Transverse colon (tissue), 4 donors: ENCODE measurements around the gene SUMF1. TPM values are rescaled to one million over a fixed set of nuclear protein-coding genes. Genes with fewer than 3 reads are reported as not detected.

Experiments
- DNase-seq: peaks from one replicate; pipeline ENCODE4 v3.0.0-alpha.2; 2019
- H3K27ac ChIP-seq, 4 donors: fragments of 200-600 bp; sonication (generic); 2 replicates each; pipeline ENCODE4 v1.5.1; 2016 to 2018; ENCODE audit warnings: inconsistent platforms in 4 of 4
- H3K27me3 ChIP-seq: fragments of 200-600 bp; sonication (generic); 2 replicates; pipeline ENCODE4 v1.5.1; 2017; ENCODE audit warnings: inconsistent platforms
- H3K36me3 ChIP-seq, 4 donors: fragments of 200-600 bp; sonication (generic); 2 replicates each; pipeline ENCODE4 v1.5.1; 2017 to 2019; ENCODE audit warnings: inconsistent platforms in 4 of 4
- H3K4me1 ChIP-seq, 4 donors: fragments of 200-600 bp; sonication (generic); 2 replicates each; pipeline ENCODE4 v1.5.1; 2017 to 2020; ENCODE audit warnings: inconsistent platforms in 4 of 4
- H3K4me3 ChIP-seq, 4 donors: fragments of 200-600 bp; sonication (generic); 1 replicate in 1 of 4; 2 replicates in 3 of 4; pipeline versions ENCODE4 v1.5.1 to v1.6.1; 2017 to 2019; ENCODE audit warnings: inconsistent platforms in 4 of 4
- H3K9me3 ChIP-seq, 2 donors: fragments of 200-600 bp; sonication (generic); 2 replicates each; pipeline ENCODE4 v1.5.1; 2017 to 2019; ENCODE audit warnings: inconsistent platforms in 2 of 2
- EP300 ChIP-seq: sonication (generic); formaldehyde crosslinking; IDR thresholded peaks from one replicate; pipeline ENCODE4 v1.6.1; 2017; ENCODE audit warnings: antibody characterized with exemption, low read depth
- POLR2A ChIP-seq: fragments of 450-650 bp; IDR thresholded peaks from one replicate; pipeline ENCODE4 v1.6.1; 2016; ENCODE audit warnings: antibody characterized with exemption, mild to moderate bottlenecking, moderate library complexity
- POLR2AphosphoS5 ChIP-seq, 3 donors: sonication (generic); formaldehyde crosslinking; IDR thresholded peaks; one replicate each; pipeline ENCODE4 v1.6.1; 2016; ENCODE audit warnings: antibody characterized with exemption in 3 of 3
- WGBS, 2 donors: methylation state at CpG; one replicate each; pipeline ENCODE4 v1.1.5; 2018; ENCODE audit warnings: low coverage in 1 of 2; 5-methylcytosine and 5-hydroxymethylcytosine counted together
- in situ Hi-C, 4 donors: fragments of 200-750 bp; cut with MboI; loops; one replicate each; pipeline versions ENCODE4 v1.15.0 to v1.15.1; 2017; ENCODE audit warnings: low sequenced_read_pairs in 3 of 4, low pct_ligation_motif_present in 1 of 4, low pct_unique_long_range_greater_than_20kb in 1 of 4
- intact Hi-C: fragments of 100-400 bp; cut with DNase I; formaldehyde crosslinking; loops from one replicate; pipeline ENCODE4 v1.15.1; 2023; ENCODE audit warnings: low total_unique reads
- total RNA-seq, 4 donors: library from RNA; depleted of rRNA; stranded (reverse); fragments of >200 nt; gene quantifications; one replicate each; pipeline ENCODE4 v1.1.0, GENCODE V29; 2016
- TF ChIP-seq, protein P1 (sequence below), 5 experiments: fragments of 200-600 bp in 3 of 5; fragments of 450-650 bp in 2 of 5; sonication (generic) in 3 of 5; IDR thresholded peaks; 1 replicate in 2 of 5; 2 replicates in 3 of 5; pipeline ENCODE4 v1.5.1; 2016 to 2017; ENCODE audit warnings: antibody characterized with exemption in 5 of 5, inconsistent platforms in 3 of 5, mild to moderate bottlenecking in 2 of 5, moderate library complexity in 1 of 5

Gene SUMF1
- total RNA-seq, 4 donors from 2014 or later: 25.1 to 70.5 (median 65.3) TPM

DNA sequence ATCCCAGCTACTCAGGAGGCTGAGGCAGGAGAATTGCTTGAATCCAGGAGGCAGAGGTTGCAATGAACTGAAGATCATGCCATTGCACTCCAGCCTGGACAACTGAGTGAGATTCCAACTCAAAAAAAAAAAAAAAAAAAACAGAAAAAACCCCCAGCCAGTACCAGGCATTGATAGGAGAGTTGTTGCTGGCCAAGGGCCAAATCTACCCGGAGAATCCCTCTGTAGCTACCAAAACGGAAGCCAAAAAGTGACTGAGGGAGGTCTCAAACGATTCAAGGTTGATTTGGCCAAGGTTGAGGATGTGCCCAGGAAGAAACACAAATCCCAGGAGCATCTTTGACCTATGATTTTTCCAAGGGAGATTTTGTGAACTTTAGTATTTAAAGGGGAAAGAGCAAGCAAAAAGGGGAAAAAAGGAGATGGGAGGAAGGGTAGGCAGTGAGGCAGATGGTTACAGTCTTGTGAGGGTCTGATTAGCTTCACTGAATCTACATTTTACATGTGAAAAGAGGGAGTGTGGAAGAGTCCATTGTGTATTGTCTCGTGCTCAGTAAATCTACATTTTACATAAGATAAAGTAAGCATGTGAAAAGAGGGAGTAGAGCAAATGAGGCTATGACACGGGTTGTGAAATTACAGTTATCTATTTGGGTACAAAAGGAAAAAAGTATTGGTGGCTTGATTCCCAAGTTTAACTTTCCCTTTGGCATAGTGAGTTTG, 131.1 kb downstream of the SUMF1 start:
- DNase-seq: no peak
- no peaks in the 10 kb centered on the region for H3K27me3 ChIP-seq
- 59 to 72% methylated on average over 5 of the region's 5 CpGs for WGBS, 2 donors
- no peaks in the 10 kb centered on the region for H3K9me3 ChIP-seq
- in situ Hi-C loops: no loop called here
- intact Hi-C loops: loop anchor here (2.0 kb wide), 1 partner anchor 67 kb away; no protein-coding TSS in a partner anchor
- H3K4me1 ChIP-seq: no peaks in the 10 kb centered on the region
- H3K4me3 ChIP-seq: no peak overlapping the region
- TF ChIP-seq EP300 (no peak), POLR2A (no peak)
- TF ChIP-seq, protein P1, sequence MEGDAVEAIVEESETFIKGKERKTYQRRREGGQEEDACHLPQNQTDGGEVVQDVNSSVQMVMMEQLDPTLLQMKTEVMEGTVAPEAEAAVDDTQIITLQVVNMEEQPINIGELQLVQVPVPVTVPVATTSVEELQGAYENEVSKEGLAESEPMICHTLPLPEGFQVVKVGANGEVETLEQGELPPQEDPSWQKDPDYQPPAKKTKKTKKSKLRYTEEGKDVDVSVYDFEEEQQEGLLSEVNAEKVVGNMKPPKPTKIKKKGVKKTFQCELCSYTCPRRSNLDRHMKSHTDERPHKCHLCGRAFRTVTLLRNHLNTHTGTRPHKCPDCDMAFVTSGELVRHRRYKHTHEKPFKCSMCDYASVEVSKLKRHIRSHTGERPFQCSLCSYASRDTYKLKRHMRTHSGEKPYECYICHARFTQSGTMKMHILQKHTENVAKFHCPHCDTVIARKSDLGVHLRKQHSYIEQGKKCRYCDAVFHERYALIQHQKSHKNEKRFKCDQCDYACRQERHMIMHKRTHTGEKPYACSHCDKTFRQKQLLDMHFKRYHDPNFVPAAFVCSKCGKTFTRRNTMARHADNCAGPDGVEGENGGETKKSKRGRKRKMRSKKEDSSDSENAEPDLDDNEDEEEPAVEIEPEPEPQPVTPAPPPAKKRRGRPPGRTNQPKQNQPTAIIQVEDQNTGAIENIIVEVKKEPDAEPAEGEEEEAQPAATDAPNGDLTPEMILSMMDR (IDR thresholded peaks at IDR 0.05): no peak
- no peak overlapping the region for H3K27ac ChIP-seq
- H3K36me3 ChIP-seq: no peaks in the 10 kb centered on the region

DNA sequence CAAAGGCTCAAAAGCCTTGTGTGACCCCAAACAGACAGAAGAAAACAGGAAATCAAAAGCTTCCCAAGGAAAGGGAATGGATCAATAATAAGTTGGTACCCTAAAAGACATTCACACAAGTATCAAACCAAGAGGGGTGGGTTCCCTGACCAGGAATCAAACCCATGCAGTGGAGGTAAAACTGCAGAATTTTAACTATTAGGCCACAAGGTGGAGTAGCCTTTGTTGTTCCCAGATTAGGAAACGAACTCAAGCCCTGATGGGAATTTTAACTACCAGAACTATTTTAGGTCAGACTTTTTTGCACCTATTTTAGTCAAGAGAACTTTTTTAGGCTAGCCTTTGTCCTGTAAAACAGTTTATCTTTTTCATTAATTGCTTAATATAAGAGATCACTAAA, 132.5 kb downstream of the SUMF1 start:
- DNase-seq: no peak
- Histone ChIP-seq H3K27ac (no peak overlapping the region), H3K4me1 (no peaks in the 10 kb centered on the region), H3K4me3 (no peak overlapping the region), H3K9me3 (no peaks in the 10 kb centered on the region), H3K27me3 (no peaks in the 10 kb centered on the region), H3K36me3 (no peaks in the 10 kb centered on the region)
- 23 to 67% methylated on average over 1 of the region's 1 CpG for WGBS, 2 donors
- intact Hi-C loops: no loop called here
- in situ Hi-C loops: no loop called here
- TF ChIP-seq POLR2AphosphoS5 (IDR thresholded peaks at IDR 0.05) (no peak), EP300 (no peak), POLR2A (no peak)
- TF ChIP-seq, protein P1 (IDR thresholded peaks at IDR 0.05): no peak

DNA sequence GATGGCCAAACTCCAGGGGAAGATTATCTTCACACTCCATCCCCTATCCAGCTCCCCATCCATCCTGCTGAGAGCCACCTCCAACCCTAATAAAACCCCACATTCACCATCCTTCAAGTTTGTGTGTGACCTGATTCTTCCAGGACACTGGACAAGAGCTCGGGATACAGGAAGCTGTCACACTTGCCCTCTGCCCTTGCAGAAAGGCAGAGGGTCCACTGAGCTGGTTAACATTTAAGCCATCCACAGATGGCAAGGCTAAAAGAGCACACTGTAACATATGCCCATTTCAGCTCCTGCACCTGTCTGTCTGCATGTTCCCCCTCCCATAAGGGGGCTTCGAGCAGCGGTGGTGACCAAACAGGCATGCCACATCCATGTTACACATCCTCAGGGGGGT, 134.1 kb downstream of the SUMF1 start:
- H3K36me3 ChIP-seq: no peaks in the 10 kb centered on the region
- TF ChIP-seq EP300: no peak
- TF ChIP-seq, protein P1 (IDR thresholded peaks at IDR 0.05): no peak
- no peak for TF ChIP-seq POLR2A
- TF ChIP-seq POLR2AphosphoS5 (IDR thresholded peaks at IDR 0.05): no peak

DNA sequence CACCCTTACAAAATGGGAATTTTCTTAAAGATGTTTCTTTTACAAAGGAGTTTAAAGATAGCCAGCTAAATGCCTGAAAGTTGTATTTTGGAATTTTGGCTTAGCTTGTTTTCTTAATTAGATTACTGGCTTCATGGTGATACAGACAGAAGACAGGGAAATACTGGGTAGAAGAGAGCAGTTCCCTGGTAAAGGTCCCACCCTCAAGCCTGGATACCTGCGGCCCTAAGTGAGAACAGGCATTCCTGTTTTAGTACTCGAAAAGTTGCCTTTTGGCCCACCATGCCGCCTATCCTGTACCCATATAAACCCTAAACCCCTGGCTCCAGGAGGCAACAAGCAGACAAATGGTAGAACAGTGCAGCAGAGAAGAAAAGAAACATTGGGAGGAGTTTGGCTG, 134.5 kb downstream of the SUMF1 start:
- Histone ChIP-seq H3K36me3 (no peaks in the 10 kb centered on the region), H3K9me3 (peaks cover 0 to 7% of the 10 kb centered on the region in 2 donors), H3K4me3 (no peak overlapping the region), H3K4me1 (no peaks in the 10 kb centered on the region), H3K27ac (no peak overlapping the region), H3K27me3 (no peaks in the 10 kb centered on the region)
- TF ChIP-seq, protein P1 (IDR thresholded peaks at IDR 0.05): no peak
- no peak for TF ChIP-seq EP300
- no peak for TF ChIP-seq POLR2A
- TF ChIP-seq POLR2AphosphoS5 (IDR thresholded peaks at IDR 0.05): no peak
- intact Hi-C loops (no loop called here), in situ Hi-C loops (no loop called here)
- WGBS, 2 donors: 95 to 97% methylated on average over 3 of the region's 3 CpGs
- no peak for DNase-seq

More for the DNA sequence above, 134.1 kb downstream of the SUMF1 start:
- 95 to 100% methylated on average over 2 to 3 of the region's 3 CpGs for WGBS, 2 donors
- peaks cover 0 to 4% of the 10 kb centered on the region in 2 donors for H3K9me3 ChIP-seq
- no peak overlapping the region for H3K27ac ChIP-seq
- no peaks in the 10 kb centered on the region for H3K27me3 ChIP-seq
- H3K4me3 ChIP-seq: no peak overlapping the region
- in situ Hi-C loops: no loop called here
- no peaks in the 10 kb centered on the region for H3K4me1 ChIP-seq
- intact Hi-C loops: no loop called here
- no peak for DNase-seq
